ENCODE measurements around the gene ADAM12. TPM values are rescaled to one million over a fixed set of nuclear protein-coding genes. Genes with fewer than 3 reads are reported as not detected.
"Not testable (repeated sequence)": the region's sequence is repeated elsewhere in the genome, so short reads cannot be mapped to it uniquely, and the experiment has no call there.

Gene ADAM12
- total and polyA plus RNA-seq, 2 of the 13 experiments (the other 11 are each of a cell fraction or from before 2014, with no cell fraction given) = not detected

DNA sequence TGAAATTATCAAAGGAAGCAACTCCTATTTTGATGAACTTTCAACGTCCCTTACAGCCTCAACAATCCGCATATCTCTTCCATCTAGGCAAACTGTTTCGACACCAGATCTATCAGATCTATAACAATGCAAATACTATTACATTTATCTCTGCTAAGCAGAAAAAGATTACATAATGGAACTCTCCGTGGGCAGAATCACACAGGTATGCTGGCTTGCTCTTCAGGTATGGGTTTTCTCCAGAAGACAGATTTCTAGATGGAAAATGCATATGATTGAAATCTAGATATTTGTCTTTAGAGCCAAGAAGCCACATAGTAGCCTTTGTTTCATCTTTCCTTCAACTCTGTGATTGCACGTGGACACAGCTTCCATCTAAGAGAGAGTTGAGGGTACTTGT lies 38.6 kb downstream of the ADAM12 start (continued):
- TF ChIP-seq, protein P1, sequence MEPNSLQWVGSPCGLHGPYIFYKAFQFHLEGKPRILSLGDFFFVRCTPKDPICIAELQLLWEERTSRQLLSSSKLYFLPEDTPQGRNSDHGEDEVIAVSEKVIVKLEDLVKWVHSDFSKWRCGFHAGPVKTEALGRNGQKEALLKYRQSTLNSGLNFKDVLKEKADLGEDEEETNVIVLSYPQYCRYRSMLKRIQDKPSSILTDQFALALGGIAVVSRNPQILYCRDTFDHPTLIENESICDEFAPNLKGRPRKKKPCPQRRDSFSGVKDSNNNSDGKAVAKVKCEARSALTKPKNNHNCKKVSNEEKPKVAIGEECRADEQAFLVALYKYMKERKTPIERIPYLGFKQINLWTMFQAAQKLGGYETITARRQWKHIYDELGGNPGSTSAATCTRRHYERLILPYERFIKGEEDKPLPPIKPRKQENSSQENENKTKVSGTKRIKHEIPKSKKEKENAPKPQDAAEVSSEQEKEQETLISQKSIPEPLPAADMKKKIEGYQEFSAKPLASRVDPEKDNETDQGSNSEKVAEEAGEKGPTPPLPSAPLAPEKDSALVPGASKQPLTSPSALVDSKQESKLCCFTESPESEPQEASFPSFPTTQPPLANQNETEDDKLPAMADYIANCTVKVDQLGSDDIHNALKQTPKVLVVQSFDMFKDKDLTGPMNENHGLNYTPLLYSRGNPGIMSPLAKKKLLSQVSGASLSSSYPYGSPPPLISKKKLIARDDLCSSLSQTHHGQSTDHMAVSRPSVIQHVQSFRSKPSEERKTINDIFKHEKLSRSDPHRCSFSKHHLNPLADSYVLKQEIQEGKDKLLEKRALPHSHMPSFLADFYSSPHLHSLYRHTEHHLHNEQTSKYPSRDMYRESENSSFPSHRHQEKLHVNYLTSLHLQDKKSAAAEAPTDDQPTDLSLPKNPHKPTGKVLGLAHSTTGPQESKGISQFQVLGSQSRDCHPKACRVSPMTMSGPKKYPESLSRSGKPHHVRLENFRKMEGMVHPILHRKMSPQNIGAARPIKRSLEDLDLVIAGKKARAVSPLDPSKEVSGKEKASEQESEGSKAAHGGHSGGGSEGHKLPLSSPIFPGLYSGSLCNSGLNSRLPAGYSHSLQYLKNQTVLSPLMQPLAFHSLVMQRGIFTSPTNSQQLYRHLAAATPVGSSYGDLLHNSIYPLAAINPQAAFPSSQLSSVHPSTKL (CRISPR knock-in tag; IDR thresholded peaks at IDR 0.05) = no peak
- no peak for TF ChIP-seq KMT2A (CRISPR knock-in tag; IDR thresholded peaks at IDR 0.05)

DNA sequence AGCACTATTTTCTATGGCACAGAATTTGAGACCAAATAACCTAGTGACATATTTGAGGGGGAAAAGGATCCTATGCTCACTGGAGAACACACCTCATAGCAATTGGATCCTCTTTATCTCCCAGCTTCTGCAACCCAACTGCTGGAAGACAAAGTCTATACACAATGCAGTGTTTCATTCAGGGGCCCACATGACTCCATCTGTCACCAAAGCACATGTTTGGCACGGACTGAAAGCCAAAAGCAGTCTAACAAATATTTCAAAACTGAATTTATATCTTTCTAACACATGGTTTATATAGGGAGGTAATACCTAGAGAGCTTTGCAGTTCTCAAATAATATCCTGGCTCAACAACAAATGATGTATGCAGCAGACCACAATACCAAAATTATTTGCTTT lies 39.2 kb downstream of the ADAM12 start:
- ChIA-PET POLR2A (no interaction called here), CTCF (ENCODE audit: low intra/inter-chr PET ratio, low total read pairs) (no interaction called here)
- Histone ChIP-seq H3K4me3 (replicated peaks in 1 of 3; ENCODE audit: insufficient read depth in 1 of 3, low read depth in 2 of 3, low read length in 3 of 3) (no peak overlapping the region), H4K20me1 (ENCODE audit: insufficient read depth, low read length) (no peaks in the 10 kb centered on the region), H3K9me3 (ENCODE audit: low read length) (no peaks in the 10 kb centered on the region), H3K9ac (ENCODE audit: insufficient read depth, low read depth, low read length) (no peak overlapping the region), H3K27me3 (ENCODE audit: control insufficient read depth in 1 of 2, insufficient read depth in 2 of 2, low read length in 2 of 2) (peaks cover 1 to 10% of the 10 kb centered on the region in 2 experiments; a peak in 2 of 5 replicates), H3K27ac (ENCODE audit: extremely low read length, insufficient read depth, low read length) (no peak overlapping the region), H3K79me2 (ENCODE audit: insufficient read depth, low read length) (no peaks in the 10 kb centered on the region), H3K4me2 (ENCODE audit: low read depth, low read length) (no peak overlapping the region), H2AFZ (ENCODE audit: low read length) (no peak overlapping the region), H3K36me3 (replicated peaks in 1 of 2; ENCODE audit: control insufficient read depth in 1 of 2, insufficient read depth in 2 of 2, low read length in 2 of 2) (no peaks in the 10 kb centered on the region), H3K4me1 (ENCODE audit: insufficient read depth, low read length) (no peaks in the 10 kb centered on the region)
- DNase-seq (ENCODE audit: low spot score) (no peak), FAIRE-seq (no peak), ATAC-seq (no peak)
- BruUV-seq (replicated peaks) = no TSS peak
- intact Hi-C loops (cut with micrococcal nuclease; ENCODE audit: unreplicated experiment) (no loop called here), in situ Hi-C loops (cut with HindIII; ENCODE audit: extremely low pct_ligation_motif_present, low pct_unique_long_range_greater_than_20kb) (no loop called here)
- WGBS (ENCODE audit: low lambda C conversion rate) = 0% methylated on average over 1 of the region's 1 CpG
- TF ChIP-seq, protein P2, sequence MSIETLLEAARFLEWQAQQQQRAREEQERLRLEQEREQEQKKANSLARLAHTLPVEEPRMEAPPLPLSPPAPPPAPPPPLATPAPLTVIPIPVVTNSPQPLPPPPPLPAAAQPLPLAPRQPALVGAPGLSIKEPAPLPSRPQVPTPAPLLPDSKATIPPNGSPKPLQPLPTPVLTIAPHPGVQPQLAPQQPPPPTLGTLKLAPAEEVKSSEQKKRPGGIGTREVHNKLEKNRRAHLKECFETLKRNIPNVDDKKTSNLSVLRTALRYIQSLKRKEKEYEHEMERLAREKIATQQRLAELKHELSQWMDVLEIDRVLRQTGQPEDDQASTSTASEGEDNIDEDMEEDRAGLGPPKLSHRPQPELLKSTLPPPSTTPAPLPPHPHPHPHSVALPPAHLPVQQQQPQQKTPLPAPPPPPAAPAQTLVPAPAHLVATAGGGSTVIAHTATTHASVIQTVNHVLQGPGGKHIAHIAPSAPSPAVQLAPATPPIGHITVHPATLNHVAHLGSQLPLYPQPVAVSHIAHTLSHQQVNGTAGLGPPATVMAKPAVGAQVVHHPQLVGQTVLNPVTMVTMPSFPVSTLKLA (IDR thresholded peaks at IDR 0.05) = peak; percentile 44; the same call in 1 of the 2 replicates
- no peak for TF ChIP-seq ZSCAN31 (CRISPR knock-in tag; IDR thresholded peaks at IDR 0.05; ENCODE audit: low read depth)
- TF ChIP-seq, protein P3, sequence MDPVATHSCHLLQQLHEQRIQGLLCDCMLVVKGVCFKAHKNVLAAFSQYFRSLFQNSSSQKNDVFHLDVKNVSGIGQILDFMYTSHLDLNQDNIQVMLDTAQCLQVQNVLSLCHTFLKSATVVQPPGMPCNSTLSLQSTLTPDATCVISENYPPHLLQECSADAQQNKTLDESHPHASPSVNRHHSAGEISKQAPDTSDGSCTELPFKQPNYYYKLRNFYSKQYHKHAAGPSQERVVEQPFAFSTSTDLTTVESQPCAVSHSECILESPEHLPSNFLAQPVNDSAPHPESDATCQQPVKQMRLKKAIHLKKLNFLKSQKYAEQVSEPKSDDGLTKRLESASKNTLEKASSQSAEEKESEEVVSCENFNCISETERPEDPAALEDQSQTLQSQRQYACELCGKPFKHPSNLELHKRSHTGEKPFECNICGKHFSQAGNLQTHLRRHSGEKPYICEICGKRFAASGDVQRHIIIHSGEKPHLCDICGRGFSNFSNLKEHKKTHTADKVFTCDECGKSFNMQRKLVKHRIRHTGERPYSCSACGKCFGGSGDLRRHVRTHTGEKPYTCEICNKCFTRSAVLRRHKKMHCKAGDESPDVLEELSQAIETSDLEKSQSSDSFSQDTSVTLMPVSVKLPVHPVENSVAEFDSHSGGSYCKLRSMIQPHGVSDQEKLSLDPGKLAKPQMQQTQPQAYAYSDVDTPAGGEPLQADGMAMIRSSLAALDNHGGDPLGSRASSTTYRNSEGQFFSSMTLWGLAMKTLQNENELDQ (CRISPR knock-in tag; IDR thresholded peaks at IDR 0.05; ENCODE audit: borderline replicate concordance) = no peak

DNA sequence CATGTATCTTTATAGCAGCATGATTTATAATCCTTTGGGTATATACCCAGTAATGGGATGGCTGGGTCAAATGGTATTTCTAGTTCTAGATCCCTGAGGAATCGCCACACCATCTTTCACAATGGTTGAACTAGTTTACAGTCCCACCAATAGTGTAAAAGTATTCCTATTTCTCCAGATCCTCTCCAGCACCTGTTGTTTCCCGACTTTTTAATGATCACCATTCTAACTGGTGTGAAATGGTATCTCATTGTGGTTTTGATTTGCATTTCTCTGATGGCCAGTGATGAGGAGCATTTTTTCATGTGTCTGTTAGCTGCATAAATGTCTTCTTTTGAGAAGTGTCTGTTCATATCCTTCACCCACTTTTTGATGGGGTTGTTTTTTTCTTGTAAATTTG lies 44.8 kb downstream of the ADAM12 start:
- H2AFZ ChIP-seq (ENCODE audit: low read length); H3K9me3 ChIP-seq (ENCODE audit: low read length); H3K9ac ChIP-seq (ENCODE audit: insufficient read depth, low read depth, low read length); intact Hi-C loops (cut with micrococcal nuclease; ENCODE audit: unreplicated experiment); ATAC-seq; H3K79me2 ChIP-seq (ENCODE audit: insufficient read depth, low read length); H3K4me3 ChIP-seq (replicated peaks in 1 of 3; ENCODE audit: insufficient read depth in 1 of 3, low read depth in 2 of 3, low read length in 3 of 3); FAIRE-seq; H3K4me1 ChIP-seq (ENCODE audit: insufficient read depth, low read length); CTCF ChIA-PET (ENCODE audit: low intra/inter-chr PET ratio, low total read pairs); BruUV-seq (replicated peaks); POLR2A ChIA-PET; H4K20me1 ChIP-seq (ENCODE audit: insufficient read depth, low read length); H3K36me3 ChIP-seq (replicated peaks in 1 of 2; ENCODE audit: control insufficient read depth in 1 of 2, insufficient read depth in 2 of 2, low read length in 2 of 2); H3K27ac ChIP-seq (ENCODE audit: extremely low read length, insufficient read depth, low read length); H3K4me2 ChIP-seq (ENCODE audit: low read depth, low read length); DNase-seq (ENCODE audit: low spot score); H3K27me3 ChIP-seq (ENCODE audit: control insufficient read depth in 1 of 2, insufficient read depth in 2 of 2, low read length in 2 of 2); in situ Hi-C loops (cut with HindIII; ENCODE audit: extremely low pct_ligation_motif_present, low pct_unique_long_range_greater_than_20kb): not testable (repeated sequence)
- 0% methylated on average over 2 of the region's 2 CpGs for WGBS (ENCODE audit: low lambda C conversion rate)
